Keratinocyte (primary cell): ENCODE data around the gene TXNDC17.

Source experiments
- CTCF ChIP-seq, 3 experiments: IDR thresholded peaks in 1 of 3; conservative IDR thresholded peaks in 1 of 3; optimal IDR thresholded peaks in 1 of 3; 2 replicates in 2 of 3; 3 replicates in 1 of 3; pipeline versions ENCODE3 to v1.5.1; 2011; ENCODE audit warnings: low read length in 3 of 3, mild to moderate bottlenecking in 3 of 3, moderate library complexity in 2 of 3, control low read depth in 1 of 3, inconsistent platforms in 1 of 3; ENCODE audit not compliant: insufficient read depth in 2 of 3; ENCODE audit errors: extremely low read depth in 1 of 3
- EZH2 ChIP-seq: IDR thresholded peaks from one replicate; pipeline ENCODE4 v1.6.1; 2012; ENCODE audit warnings: inconsistent platforms, mild to moderate bottlenecking, low read length, moderate library complexity

DNA sequence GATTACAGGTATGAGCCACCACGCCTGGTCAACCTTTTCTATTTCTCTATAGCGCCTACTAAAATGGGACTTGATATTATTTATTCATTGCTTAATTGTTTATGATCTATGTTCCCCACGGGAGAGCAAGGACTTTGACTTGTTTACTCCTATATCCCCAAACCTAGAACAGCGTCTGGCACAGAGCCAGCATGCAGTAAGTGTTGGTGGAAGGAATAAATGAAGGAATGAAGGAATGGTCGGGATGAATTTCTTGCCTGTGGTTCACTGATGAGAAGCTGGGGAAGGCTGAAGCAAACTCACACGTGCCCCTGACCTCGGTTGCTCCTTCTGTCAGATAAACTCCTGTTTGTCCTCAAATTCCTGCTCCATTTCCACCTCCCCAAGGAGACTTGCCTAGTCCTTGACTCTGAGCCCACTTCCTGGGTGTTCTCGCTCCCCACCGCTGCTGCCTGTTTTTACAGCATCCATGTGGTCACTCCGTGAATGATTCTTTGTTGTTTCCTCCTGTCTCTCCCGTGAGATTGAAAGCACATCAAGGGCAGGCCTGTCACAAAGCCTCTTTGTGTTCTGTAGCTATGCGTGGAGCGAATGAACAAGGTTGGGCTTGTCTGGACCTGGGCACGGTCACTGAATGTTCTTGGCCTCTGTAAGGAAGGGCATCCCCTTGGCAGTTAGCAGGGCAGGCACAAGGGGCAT, 28.0 kb downstream of the TXNDC17 start:
- TF ChIP-seq CTCF (optimal IDR thresholded peaks at IDR 0.05 in 1 of 3, IDR thresholded peaks at IDR 0.05 in 1 of 3, conservative IDR thresholded peaks at IDR 0.05 in 1 of 3; ENCODE audit: extremely low read depth in 1 of 3, insufficient read depth in 2 of 3, low read length in 3 of 3), result no peak
- TF ChIP-seq EZH2, result no peak
